LNCAP (cell line): ENCODE data around the gene CHDH.

Experiments used
- CTCF ChIP-seq: fragments of 450-650 bp; IDR thresholded peaks from 2 replicates; pipeline ENCODE4 v1.5.1; 2017; ENCODE audit warnings: mild to moderate bottlenecking

The CHDH gene

GRCh38 chr3:53775834-53776251 lies 70.4 kb downstream of the CHDH start:
- no peak for TF ChIP-seq CTCF

- no peak for TF ChIP-seq CTCF
These were observed 71.2 kb downstream of the CHDH start for GRCh38 chr3:53775018-53775417.

GRCh38 chr3:53774414-53774813 lies 71.8 kb downstream of the CHDH start:
- no peak for TF ChIP-seq CTCF

GRCh38 chr3:53773611-53774368 lies 72.4 kb downstream of the CHDH start:
- TF ChIP-seq CTCF: no peak

- no peak for TF ChIP-seq CTCF
These were observed 73.2 kb downstream of the CHDH start for GRCh38 chr3:53773021-53773436.

- no peak for TF ChIP-seq CTCF
These were observed 73.7 kb downstream of the CHDH start for GRCh38 chr3:53772562-53772961.

GRCh38 chr3:53768478-53769459 lies 77.5 kb downstream of the CHDH start:
- TF ChIP-seq CTCF: no peak
